Epithelial cell of proximal tubule (primary cell): ENCODE results near the gene WDR20. TPM values are rescaled to one million over a fixed set of nuclear protein-coding genes. Genes with fewer than 3 reads are reported as not detected.

Experiments used
- DNase-seq: peaks from one replicate; pipeline ENCODE4 v3.0.0-alpha.2; 2011; ENCODE audit warnings: low read depth
- H3K4me3 ChIP-seq: 2 replicates; pipeline ENCODE4 v1.5.1; 2011; ENCODE audit warnings: low read depth, mild to moderate bottlenecking, low read length
- total RNA-seq: library from RNA; depleted of rRNA; stranded (reverse); fragments of >200 nt; gene quantifications from 2 replicates; pipeline ENCODE4 v1.2.3, GENCODE V29; 2015
- TF ChIP-seq, protein P1 (sequence below): conservative IDR thresholded peaks from 2 replicates; pipeline ENCODE4 v1.5.1; 2012; ENCODE audit warnings: low read depth, mild to moderate bottlenecking, low read length

The WDR20 gene
- total RNA-seq, 1 donor from 2014 or later, result 13.8 TPM

DNA sequence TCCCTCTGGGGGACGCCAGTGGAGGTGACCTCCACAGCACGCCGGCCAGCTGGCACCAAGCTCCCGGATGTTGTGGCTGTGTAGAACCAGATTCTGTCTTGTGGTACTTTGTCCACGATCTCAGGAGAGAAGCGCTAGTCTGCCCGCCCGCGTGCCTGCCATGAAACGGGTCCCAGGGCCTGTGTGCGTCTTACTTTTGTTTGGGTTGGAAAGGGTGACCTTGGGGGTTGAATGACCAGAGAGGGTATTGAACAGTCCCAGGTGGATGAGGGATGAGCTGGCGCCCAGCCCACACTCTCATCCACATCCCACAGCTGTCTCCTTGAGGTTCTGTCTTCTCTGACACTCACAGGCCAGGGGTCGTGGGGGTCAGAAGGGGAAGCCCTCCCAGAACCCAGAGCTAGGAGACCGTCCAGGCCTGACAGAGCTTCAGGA is 78.3 kb downstream of the WDR20 start:
- no peak overlapping the region for H3K4me3 ChIP-seq
- TF ChIP-seq, protein P1, sequence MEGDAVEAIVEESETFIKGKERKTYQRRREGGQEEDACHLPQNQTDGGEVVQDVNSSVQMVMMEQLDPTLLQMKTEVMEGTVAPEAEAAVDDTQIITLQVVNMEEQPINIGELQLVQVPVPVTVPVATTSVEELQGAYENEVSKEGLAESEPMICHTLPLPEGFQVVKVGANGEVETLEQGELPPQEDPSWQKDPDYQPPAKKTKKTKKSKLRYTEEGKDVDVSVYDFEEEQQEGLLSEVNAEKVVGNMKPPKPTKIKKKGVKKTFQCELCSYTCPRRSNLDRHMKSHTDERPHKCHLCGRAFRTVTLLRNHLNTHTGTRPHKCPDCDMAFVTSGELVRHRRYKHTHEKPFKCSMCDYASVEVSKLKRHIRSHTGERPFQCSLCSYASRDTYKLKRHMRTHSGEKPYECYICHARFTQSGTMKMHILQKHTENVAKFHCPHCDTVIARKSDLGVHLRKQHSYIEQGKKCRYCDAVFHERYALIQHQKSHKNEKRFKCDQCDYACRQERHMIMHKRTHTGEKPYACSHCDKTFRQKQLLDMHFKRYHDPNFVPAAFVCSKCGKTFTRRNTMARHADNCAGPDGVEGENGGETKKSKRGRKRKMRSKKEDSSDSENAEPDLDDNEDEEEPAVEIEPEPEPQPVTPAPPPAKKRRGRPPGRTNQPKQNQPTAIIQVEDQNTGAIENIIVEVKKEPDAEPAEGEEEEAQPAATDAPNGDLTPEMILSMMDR, result no peak
- no peak for DNase-seq

DNA sequence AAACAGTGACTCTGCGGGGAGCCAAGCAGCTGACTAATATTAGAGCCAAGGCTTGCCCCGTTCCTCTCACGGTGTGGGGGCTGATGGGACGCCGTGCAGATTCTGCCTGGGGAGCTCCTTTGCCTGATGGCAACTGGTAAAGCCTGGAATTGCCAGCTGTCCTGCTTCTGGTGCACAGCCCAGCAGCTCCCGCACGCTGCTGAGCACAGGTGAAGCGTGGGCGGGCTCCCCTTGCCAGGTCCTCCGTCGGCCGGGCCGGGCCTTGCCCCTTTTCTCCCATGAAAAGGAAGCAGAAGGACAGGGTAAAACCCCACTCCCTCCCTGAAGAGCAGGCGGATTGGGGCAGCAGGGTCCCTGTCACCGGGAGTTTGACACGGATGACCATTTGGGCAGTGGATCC is 79.0 kb downstream of the WDR20 start:
- no peak overlapping the region for H3K4me3 ChIP-seq
- TF ChIP-seq, protein P1, result no peak
- DNase-seq, result no peak

DNA sequence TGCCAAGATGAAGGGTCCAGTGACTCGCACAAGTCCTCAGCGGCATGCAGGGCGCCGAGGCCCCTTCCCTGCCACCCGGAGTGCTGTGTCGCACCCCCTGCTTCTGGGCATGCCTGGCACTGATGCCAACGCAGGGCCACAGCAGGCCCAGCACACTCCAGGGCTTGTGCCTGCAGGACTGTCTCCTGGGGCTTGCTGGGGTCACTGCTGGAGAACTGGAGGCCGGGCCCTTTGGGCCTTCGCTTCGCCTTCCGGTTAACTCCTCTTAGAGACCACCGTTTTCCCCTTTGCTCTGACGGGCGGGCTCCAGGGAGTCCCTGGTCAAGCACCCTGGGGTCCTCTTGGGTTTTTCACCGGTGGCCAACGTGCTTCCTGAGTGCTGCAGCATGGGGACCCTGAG is 79.6 kb downstream of the WDR20 start:
- TF ChIP-seq, protein P1, result no peak
- no peak for DNase-seq
- H3K4me3 ChIP-seq, result no peak overlapping the region

DNA sequence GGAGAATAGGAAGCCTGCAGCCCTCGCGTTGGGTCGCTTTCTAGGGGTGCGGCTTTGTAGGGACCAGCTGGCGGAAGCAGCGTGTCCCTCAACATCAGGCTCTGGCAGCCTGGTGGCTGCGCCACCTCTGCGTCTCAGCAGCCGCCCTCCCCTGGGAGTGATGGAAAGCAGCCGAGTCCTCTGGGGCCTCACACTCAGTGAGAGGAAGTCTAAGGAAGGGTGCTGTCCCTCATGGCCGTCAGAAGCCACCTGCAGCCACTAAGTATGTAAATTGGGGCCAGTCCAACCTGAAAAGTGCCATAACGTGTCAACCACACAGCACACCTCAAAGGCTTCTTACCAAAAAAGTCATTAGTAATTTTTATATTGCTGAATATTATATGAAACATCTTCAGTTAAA is 80.3 kb downstream of the WDR20 start:
- TF ChIP-seq, protein P1, result no peak
- no peak overlapping the region for H3K4me3 ChIP-seq
- no peak for DNase-seq

DNA sequence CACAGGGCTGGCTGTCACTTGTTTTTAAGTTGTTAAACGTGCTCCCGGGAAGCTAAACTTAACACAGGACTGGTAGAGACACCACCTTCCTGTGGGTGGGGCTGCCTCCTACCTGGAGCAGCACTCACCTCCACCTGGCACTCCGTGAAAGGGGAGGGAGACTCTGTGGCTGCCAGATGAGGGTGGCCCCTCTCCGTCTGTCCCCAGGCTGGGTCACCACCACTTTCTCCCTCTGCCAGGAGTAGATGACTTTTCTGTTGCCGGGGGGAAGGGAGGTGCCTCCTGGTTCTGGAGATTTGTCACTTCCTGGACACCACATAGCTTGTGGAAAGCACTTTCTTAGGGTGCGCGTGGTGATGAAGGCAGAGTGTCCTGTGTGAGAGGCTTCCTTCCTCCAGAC is 81.3 kb downstream of the WDR20 start:
- TF ChIP-seq, protein P1, result no peak
- DNase-seq, result no peak
- no peak overlapping the region for H3K4me3 ChIP-seq

DNA sequence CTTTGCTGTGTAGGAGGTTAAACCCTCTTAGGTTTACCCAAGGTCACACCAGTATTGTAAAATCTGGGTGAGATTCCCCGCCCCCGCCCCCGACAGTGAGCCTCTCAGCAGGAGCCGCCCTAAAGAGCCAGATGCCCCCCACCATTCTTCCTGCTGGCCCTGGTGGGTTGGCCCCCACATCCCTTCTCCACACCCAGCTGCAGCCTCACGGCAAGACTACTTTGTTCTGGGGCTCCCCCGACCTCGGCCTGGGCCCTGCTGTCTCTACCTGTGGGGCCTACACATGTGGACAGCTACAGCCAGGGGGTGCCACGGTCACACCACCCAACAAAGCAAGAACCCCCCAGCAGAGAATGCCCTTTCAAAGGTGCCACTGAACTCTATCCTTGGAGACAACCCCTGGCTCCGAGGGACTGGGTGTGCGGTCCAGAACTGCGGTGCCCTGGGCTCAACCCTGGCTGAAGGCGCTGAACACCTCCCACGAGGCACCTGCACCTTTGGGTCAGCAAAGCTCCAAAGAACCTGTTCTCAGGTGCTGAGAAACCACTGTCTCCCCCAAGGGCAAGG is 82.4 kb downstream of the WDR20 start:
- TF ChIP-seq, protein P1, result no peak
- DNase-seq, result no peak
- no peak overlapping the region for H3K4me3 ChIP-seq

DNA sequence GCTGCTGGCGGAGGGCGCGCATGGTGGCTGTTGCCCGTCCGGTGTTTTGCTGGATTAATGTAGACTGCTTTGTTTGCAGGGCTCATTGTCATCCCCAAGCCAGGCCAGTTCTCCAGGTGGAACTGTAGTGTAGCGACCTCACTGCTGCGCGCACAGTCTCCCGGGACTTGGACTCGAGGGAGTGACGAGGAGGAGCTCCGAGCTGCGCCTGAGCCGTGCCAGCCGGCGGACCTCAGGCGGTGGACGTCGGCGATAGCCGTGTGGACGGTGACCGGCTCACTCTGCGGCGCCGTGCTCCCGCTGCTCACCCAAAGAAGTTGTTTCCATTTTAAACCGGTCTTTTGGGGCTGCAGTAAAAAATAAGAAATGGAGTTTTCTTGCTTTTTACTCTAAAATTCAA is 83.1 kb downstream of the WDR20 start:
- TF ChIP-seq, protein P1, result no peak
- H3K4me3 ChIP-seq, result no peak overlapping the region
- no peak for DNase-seq
